GM13977 (cell line): ENCODE data around the gene E4F1.
A peak's percentile ranks its signal among the peaks of the same experiment; 100 is the strongest.
"Not testable (repeated sequence)": the region's sequence is repeated elsewhere in the genome, so short reads cannot be mapped to it uniquely, and the experiment has no call there.

Experiments used
- DNase-seq: peaks from one replicate; pipeline ENCODE4 v3.0.0; 2012; ENCODE audit warnings: low spot score
- in situ Hi-C: fragments of 300-500 bp; cut with MboI; formaldehyde crosslinking; loops from one replicate; pipeline ENCODE4 v1.12.0; 2022; ENCODE audit warnings: low sequenced_read_pairs, low pct_unique_long_range_greater_than_20kb, mixed read lengths, inconsistent platforms; ENCODE audit not compliant: unreplicated experiment
- TF ChIP-seq, protein P1 (sequence below): IDR thresholded peaks from 2 replicates; pipeline ENCODE4 v1.5.1; 2012; ENCODE audit warnings: mild to moderate bottlenecking, control low read depth; ENCODE audit not compliant: insufficient read depth; ENCODE audit errors: extremely low read depth, missing control alignments

Gene E4F1

DNA sequence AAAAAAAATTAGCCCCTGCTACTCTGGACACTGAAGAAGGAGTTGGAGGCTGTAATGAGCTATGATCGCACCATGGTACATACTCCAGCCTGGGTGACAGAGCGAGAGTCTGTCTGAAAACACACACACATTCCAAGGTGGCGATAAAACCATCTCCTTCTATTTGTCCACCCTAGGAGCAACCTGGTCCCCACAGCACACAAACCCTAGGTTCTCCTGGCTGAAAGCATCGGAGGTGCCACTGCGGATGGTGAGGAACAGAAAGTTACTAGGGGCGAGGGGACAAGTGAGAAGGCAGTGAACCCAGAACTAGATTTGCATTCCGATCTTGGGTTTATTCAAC, 29.4 kb downstream of the E4F1 start:
- in situ Hi-C loops, result no loop called here
- no peak for DNase-seq

GRCh38 chr16:2253293-2253692, 29.9 kb downstream of the E4F1 start:
- TF ChIP-seq, protein P1, sequence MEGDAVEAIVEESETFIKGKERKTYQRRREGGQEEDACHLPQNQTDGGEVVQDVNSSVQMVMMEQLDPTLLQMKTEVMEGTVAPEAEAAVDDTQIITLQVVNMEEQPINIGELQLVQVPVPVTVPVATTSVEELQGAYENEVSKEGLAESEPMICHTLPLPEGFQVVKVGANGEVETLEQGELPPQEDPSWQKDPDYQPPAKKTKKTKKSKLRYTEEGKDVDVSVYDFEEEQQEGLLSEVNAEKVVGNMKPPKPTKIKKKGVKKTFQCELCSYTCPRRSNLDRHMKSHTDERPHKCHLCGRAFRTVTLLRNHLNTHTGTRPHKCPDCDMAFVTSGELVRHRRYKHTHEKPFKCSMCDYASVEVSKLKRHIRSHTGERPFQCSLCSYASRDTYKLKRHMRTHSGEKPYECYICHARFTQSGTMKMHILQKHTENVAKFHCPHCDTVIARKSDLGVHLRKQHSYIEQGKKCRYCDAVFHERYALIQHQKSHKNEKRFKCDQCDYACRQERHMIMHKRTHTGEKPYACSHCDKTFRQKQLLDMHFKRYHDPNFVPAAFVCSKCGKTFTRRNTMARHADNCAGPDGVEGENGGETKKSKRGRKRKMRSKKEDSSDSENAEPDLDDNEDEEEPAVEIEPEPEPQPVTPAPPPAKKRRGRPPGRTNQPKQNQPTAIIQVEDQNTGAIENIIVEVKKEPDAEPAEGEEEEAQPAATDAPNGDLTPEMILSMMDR, result no peak
- DNase-seq, result no peak
- in situ Hi-C loops, result no loop called here

More for the DNA sequence above, 29.4 kb downstream of the E4F1 start:
- TF ChIP-seq, protein P1, result no peak

- no peak for DNase-seq
- TF ChIP-seq, protein P1, result no peak
- in situ Hi-C loops, result no loop called here
Measured at GRCh38 chr16:2256531-2257140, 33.2 kb downstream of the E4F1 start.

DNA sequence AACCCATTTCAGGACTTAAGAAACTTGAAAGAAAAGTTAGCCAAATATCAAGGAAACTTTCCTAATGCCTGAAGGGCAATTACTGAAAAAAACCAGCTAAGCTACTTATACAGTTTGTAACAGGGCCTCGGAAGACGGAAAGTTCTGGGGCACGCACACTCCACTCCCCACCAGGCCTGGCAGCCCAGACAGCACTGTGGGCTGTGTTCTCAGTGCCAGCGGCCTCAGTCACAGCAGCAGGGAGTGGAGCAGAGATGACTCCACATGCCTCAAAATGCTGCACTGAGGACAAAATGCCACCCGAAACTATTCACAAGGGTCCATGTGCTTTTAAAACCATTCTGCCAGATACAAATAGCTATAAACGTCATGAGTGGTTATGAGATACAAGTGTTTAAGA, 34.3 kb downstream of the E4F1 start:
- in situ Hi-C loops, result no loop called here
- no peak for DNase-seq
- TF ChIP-seq, protein P1, result no peak

- in situ Hi-C loops, DNase-seq: not testable (repeated sequence)
Measured at GRCh38 chr16:2258530-2258929, 35.1 kb downstream of the E4F1 start.

- in situ Hi-C loops, result no loop called here
- no peak for DNase-seq
Measured at GRCh38 chr16:2260250-2260649, 36.9 kb downstream of the E4F1 start.

DNA sequence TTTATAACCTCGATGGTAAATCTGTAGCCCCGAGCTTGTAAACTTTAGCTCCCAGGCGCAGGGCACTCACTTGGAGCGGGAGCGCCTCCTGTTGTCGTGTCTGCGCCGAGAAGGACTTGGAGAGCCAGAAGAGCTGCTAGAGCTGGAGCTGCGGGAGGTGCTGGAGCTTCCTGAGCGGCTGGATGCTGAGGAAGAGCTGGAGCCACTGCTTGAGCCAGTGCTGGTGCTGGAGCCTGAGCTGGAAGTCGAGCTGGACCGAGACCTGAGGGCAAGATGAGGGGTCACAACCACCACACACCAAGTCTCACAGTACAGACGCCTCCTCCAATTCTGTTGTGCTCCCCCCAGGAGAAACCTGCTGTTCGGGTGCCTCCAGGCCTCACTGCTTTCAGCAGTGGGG, 39.6 kb downstream of the E4F1 start:
- DNase-seq, in situ Hi-C loops: not testable (repeated sequence)

More at GRCh38 chr16:2260250-2260649, 36.9 kb downstream of the E4F1 start:
- TF ChIP-seq, protein P1, result no peak

DNA sequence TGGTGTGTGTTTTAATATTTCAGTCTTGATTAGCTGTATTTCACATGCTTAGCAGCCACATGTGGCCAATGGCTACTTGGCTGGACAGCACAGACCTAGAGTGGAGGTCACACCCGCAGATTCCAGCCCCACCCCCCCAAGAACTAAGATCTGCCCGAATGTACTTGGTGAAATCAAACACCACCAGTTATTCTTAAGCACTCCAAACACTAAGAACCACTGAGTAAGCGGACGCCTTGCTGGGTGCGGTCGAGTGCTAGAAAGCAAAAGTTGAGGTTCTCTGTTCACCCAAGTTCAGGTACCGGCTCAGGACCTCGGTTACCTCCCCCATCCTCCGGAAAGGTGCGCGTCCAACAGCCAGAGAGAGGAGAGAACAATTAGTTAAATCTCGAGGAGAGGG, 43.5 kb downstream of the E4F1 start:
- DNase-seq, in situ Hi-C loops: not testable (repeated sequence)

DNA sequence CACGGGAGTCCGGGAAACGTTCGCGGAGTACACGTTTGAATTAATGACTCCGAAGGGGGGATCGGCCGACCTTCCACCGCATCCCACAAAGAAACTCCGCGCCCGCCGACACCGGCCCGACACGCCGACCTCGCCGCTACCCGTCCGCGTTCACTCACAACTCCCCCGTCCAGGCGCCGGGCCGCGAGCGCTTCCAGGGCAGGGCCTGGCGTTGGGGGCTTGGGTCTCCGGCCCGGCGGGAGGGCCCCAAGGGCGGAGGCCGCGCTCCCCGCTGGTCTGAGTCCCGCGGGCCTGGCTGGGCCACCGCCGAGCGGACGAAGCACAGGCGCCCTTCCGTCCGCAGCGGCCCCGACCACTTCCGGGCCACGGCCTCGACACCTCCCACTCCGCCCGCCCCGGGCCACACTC, 44.1 kb downstream of the E4F1 start:
- DNase-seq, result peak; percentile 78
- in situ Hi-C loops, result not testable (repeated sequence)
